Left ventricle myocardium inferior (tissue), 1 donor: Measurements from ENCODE around the gene EPHA6. TPM values are rescaled to one million over a fixed set of nuclear protein-coding genes. Genes with fewer than 3 reads are reported as not detected.
"Not testable (repeated sequence)": the region's sequence is repeated elsewhere in the genome, so short reads cannot be mapped to it uniquely, and the experiment has no call there.

Experiments
- DNase-seq: peaks from one replicate; pipeline ENCODE4 v3.0.0-alpha.2; 2020
- H3K27ac ChIP-seq: fragments of 200-600 bp; replicated peaks from 2 replicates; pipeline ENCODE4 v1.8.0; 2021
- H3K27me3 ChIP-seq: fragments of 200-600 bp; 2 replicates; pipeline ENCODE4 v1.8.0; 2021; ENCODE audit warnings: low read depth
- H3K36me3 ChIP-seq: fragments of 200-600 bp; 2 replicates; pipeline ENCODE4 v1.8.0; 2021
- H3K4me1 ChIP-seq: fragments of 200-600 bp; 2 replicates; pipeline ENCODE4 v1.8.0; 2021
- H3K4me3 ChIP-seq: fragments of 200-600 bp; 2 replicates; pipeline ENCODE4 v1.8.0; 2021; ENCODE audit warnings: mild to moderate bottlenecking, moderate library complexity
- H3K9me3 ChIP-seq: fragments of 200-600 bp; replicated peaks from 2 replicates; pipeline ENCODE4 v1.8.0; 2021
- CTCF ChIP-seq: fragments of 200-600 bp; IDR thresholded peaks from 2 replicates; pipeline ENCODE4 v1.8.0; 2021; ENCODE audit warnings: antibody characterized with exemption, mild to moderate bottlenecking, borderline replicate concordance
- intact Hi-C: fragments of 100-400 bp; cut with micrococcal nuclease; formaldehyde crosslinking; loops from one replicate; pipeline ENCODE4 v1.11.0; 2022
- total RNA-seq: library from RNA; stranded (reverse); fragmentation: NEBNext Ultra II Directional; extraction: Animal tissue kit (Norgen Biotek cat#: 25700); gene quantifications from one replicate; pipeline ENCODE4 v1.2.1, GENCODE V29; 2021
- donor health status: DM: no; HTN: yes; CAD: no; lungs with severe emphysema.

Gene EPHA6
- total RNA-seq, 1 donor from 2014 or later, result 0.19 TPM

- no peak overlapping the region for H3K27ac ChIP-seq
- no peaks in the 10 kb centered on the region for H3K36me3 ChIP-seq
- H3K27me3 ChIP-seq, result no peaks in the 10 kb centered on the region
- intact Hi-C loops, result no loop called here
- no peak for DNase-seq
- no peak for TF ChIP-seq CTCF
- no peak overlapping the region for H3K4me3 ChIP-seq
- no peaks in the 10 kb centered on the region for H3K9me3 ChIP-seq
- no peaks in the 10 kb centered on the region for H3K4me1 ChIP-seq
Measured at GRCh38 chr3:97438131-97438530, 623.7 kb downstream of the EPHA6 start.

- Histone ChIP-seq H3K27me3 (no peaks in the 10 kb centered on the region), H3K4me3 (no peak overlapping the region), H3K4me1 (no peaks in the 10 kb centered on the region), H3K36me3 (no peaks in the 10 kb centered on the region), H3K9me3 (no peaks in the 10 kb centered on the region), H3K27ac (no peak overlapping the region)
- no peak for DNase-seq
- intact Hi-C loops, result no loop called here
- TF ChIP-seq CTCF, result no peak
Measured at GRCh38 chr3:97439373-97439772, 625.0 kb downstream of the EPHA6 start.

- intact Hi-C loops, result no loop called here
- no peak for TF ChIP-seq CTCF
- no peak for DNase-seq
Measured at GRCh38 chr3:97464035-97464434, 649.6 kb downstream of the EPHA6 start.

GRCh38 chr3:97470481-97470880 lies 656.1 kb downstream of the EPHA6 start:
- Histone ChIP-seq H3K4me3 (no peak overlapping the region), H3K27me3 (no peaks in the 10 kb centered on the region), H3K27ac (no peak overlapping the region), H3K4me1 (no peaks in the 10 kb centered on the region), H3K9me3 (no peaks in the 10 kb centered on the region), H3K36me3 (no peaks in the 10 kb centered on the region)
- no peak for DNase-seq
- TF ChIP-seq CTCF, result no peak
- intact Hi-C loops, result no loop called here

More at GRCh38 chr3:97464035-97464434, 649.6 kb downstream of the EPHA6 start:
- H3K27ac ChIP-seq, result no peak overlapping the region
- no peaks in the 10 kb centered on the region for H3K4me1 ChIP-seq
- H3K9me3 ChIP-seq, result no peaks in the 10 kb centered on the region
- no peak overlapping the region for H3K4me3 ChIP-seq
- H3K36me3 ChIP-seq, result no peaks in the 10 kb centered on the region
- no peaks in the 10 kb centered on the region for H3K27me3 ChIP-seq

GRCh38 chr3:97479740-97480139 lies 665.3 kb downstream of the EPHA6 start:
- Histone ChIP-seq H3K4me1 (no peaks in the 10 kb centered on the region), H3K4me3 (no peak overlapping the region), H3K36me3 (no peaks in the 10 kb centered on the region), H3K27ac (no peak overlapping the region), H3K9me3 (no peaks in the 10 kb centered on the region), H3K27me3 (no peaks in the 10 kb centered on the region)
- intact Hi-C loops, result no loop called here
- no peak for DNase-seq
- TF ChIP-seq CTCF, result no peak

GRCh38 chr3:97480696-97481289 lies 666.4 kb downstream of the EPHA6 start:
- H3K4me3 ChIP-seq, H3K9me3 ChIP-seq, DNase-seq, H3K27ac ChIP-seq, H3K4me1 ChIP-seq, H3K27me3 ChIP-seq, H3K36me3 ChIP-seq, intact Hi-C loops: not testable (repeated sequence)
